Stimulated activated CD8-positive, alpha-beta memory T cell treated with anti-CD3 and anti-CD28 coated beads, Interleukin-7, amount 100 ng/mL, for 1 hour (primary cell): ENCODE measurements around the gene ZC3H8.

Source experiments
- DNase-seq, 2 donors: peaks; one replicate each; pipeline ENCODE4 v3.0.0-alpha.2; 2020; ENCODE audit warnings: low read depth in 2 of 2

ZC3H8 gene

GRCh38 chr2:112164876-112165275 lies 90.0 kb downstream of the ZC3H8 start:
- DNase-seq, result no peak

DNA sequence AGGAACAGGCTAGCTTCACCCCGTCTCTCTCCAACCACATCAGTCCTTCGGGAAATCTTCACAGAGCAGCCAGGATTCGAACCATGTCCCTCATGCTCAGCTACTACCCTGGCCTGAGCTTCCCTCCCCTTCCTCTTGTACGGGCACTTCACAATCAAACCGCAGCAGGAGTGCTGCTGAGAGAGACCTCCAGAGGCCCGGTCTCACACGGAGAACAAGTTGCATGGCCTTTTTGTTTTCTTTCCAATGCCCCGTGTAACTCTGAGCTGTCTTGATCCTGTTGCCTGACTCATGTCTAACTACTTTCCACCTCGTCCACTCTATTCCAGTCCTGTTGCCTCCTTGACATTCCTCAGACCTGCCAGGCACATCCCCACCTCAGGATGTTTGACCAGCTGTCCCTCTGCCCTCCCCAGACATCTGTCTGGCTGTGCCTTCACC lies 91.3 kb downstream of the ZC3H8 start:
- no peak for DNase-seq

DNA sequence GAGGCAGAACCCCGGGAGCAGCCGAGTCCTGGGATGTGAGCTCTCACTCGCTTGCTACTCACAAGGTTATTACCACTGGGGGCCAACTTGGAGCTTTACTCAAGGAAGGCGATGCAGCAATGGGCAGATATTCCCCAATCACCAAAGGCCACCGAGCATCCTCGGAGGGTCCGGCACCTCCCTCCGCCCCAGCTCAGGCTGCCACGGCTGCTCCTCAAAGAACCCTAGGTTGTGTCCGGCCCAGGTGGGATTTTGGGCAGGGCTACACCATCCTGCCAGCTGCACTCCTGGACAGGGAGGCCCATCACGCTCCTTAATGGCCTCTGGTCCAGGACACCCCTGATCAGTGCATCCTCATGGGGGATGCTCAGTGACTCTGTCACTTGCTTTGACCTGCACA lies 91.9 kb downstream of the ZC3H8 start:
- no peak for DNase-seq

- DNase-seq, result no peak
These were observed 92.5 kb downstream of the ZC3H8 start for GRCh38 chr2:112162341-112162740.
